Suprapubic skin (tissue), 4 donors: ENCODE results near the gene GUCY1A1.

Source experiments
- CTCF ChIP-seq, 2 donors: fragments of 200-600 bp in 1 of 2; fragments of 450-650 bp in 1 of 2; sonication (generic) in 1 of 2; IDR thresholded peaks; one replicate each; pipeline ENCODE4 v1.5.1; 2016 to 2019; ENCODE audit warnings: antibody characterized with exemption in 2 of 2, mild to moderate bottlenecking in 1 of 2, moderate library complexity in 1 of 2
- EP300 ChIP-seq: sonication (generic); formaldehyde crosslinking; IDR thresholded peaks from one replicate; pipeline ENCODE4 v1.6.1; 2017; ENCODE audit warnings: antibody characterized with exemption
- POLR2A ChIP-seq, 2 donors: fragments of 450-650 bp; IDR thresholded peaks; one replicate each; pipeline ENCODE4 v1.6.1; 2017; ENCODE audit warnings: antibody characterized with exemption in 2 of 2, mild to moderate bottlenecking in 2 of 2, moderate library complexity in 2 of 2
- POLR2AphosphoS5 ChIP-seq, 3 donors: sonication (generic); formaldehyde crosslinking; IDR thresholded peaks; one replicate each; pipeline ENCODE4 v1.6.1; 2017; ENCODE audit warnings: antibody characterized with exemption in 3 of 3

DNA sequence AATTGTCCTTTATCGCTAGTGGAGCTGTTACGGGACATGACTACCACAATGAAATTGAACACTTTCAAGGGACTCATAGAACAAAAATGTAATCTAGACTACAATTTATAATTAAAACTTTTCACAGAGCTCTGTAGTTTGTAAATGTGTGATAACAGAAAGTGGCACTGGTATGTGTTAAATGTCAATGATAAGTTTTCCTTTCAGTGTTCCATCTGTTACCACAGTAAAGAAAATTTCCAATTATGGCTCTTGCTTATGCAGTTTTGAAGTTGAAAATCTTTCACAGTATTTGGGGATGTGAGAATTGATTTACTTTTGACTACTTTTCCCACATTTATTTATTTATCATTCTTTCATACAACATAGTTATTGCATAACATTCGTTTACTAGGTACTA, 40.1 kb upstream of the GUCY1A1 start:
- TF ChIP-seq EP300 (no peak), POLR2AphosphoS5 (IDR thresholded peaks at IDR 0.05) (no peak), CTCF (IDR thresholded peaks at IDR 0.05) (no peak), POLR2A (IDR thresholded peaks at IDR 0.05) (no peak)
